ENCODE results near the gene THBS2. TPM values are rescaled to one million over a fixed set of nuclear protein-coding genes. Genes with fewer than 3 reads are reported as not detected.

THBS2 gene
- total and polyA plus RNA-seq, 4 donors: 5.5 to 35.4 (median 24.1) TPM

- Histone ChIP-seq H3K9me3 (ENCODE audit: control insufficient read depth in 4 of 4, insufficient read depth in 3 of 4, low read length in 3 of 4) (no peaks in the 10 kb centered on the region), H3K4me3 (no peak overlapping the region), H3K9ac (ENCODE audit: insufficient read depth in 1 of 2, low read length in 2 of 2) (no peak overlapping the region), H3K27ac (ENCODE audit: low read depth in 1 of 2, low read length in 1 of 2) (no peak overlapping the region), H3K27me3 (ENCODE audit: control insufficient read depth in 3 of 3, insufficient read depth in 3 of 3, low read length in 2 of 3) (no peaks in the 10 kb centered on the region), H3K4me1 (ENCODE audit: control insufficient read depth in 5 of 5, insufficient read depth in 5 of 5, low read length in 5 of 5) (peaks cover 0 to 5% (median 3%) of the 10 kb centered on the region in 5 donors), H3K36me3 (ENCODE audit: control insufficient read depth in 4 of 4, insufficient read depth in 4 of 4, low read length in 4 of 4) (no peaks in the 10 kb centered on the region)
- DNase-seq: no peak
- TF ChIP-seq CTCF (IDR thresholded peaks at IDR 0.05; ENCODE audit: control extremely low read depth, extremely low read depth): no peak
- ATAC-seq (ENCODE audit: insufficient read depth, low FRiP score): no peak
- WGBS, 2 donors: 77 to 78% methylated on average over 2 of the region's 2 CpGs
Observed at GRCh38 chr6:169194737-169195136, 58.9 kb downstream of the THBS2 start.

GRCh38 chr6:169190970-169191369 is 62.7 kb downstream of the THBS2 start:
- H3K27ac ChIP-seq (ENCODE audit: low read depth in 1 of 2, low read length in 1 of 2): peak overlapping the region in 1 of 2 donors; percentile 1
- no peak overlapping the region for H3K9ac ChIP-seq (ENCODE audit: insufficient read depth in 1 of 2, low read length in 2 of 2)
- no peaks in the 10 kb centered on the region for H3K36me3 ChIP-seq (ENCODE audit: control insufficient read depth in 4 of 4, insufficient read depth in 4 of 4, low read length in 4 of 4)
- H3K4me3 ChIP-seq: no peak overlapping the region
- H3K27me3 ChIP-seq (ENCODE audit: control insufficient read depth in 3 of 3, insufficient read depth in 3 of 3, low read length in 2 of 3): no peaks in the 10 kb centered on the region
- ATAC-seq (ENCODE audit: insufficient read depth, low FRiP score) (no peak), DNase-seq (no peak)
- TF ChIP-seq CTCF (IDR thresholded peaks at IDR 0.05; ENCODE audit: control extremely low read depth, extremely low read depth): no peak
- peaks cover 0 to 9% (median 3%) of the 10 kb centered on the region in 5 donors for H3K4me1 ChIP-seq (ENCODE audit: control insufficient read depth in 5 of 5, insufficient read depth in 5 of 5, low read length in 5 of 5)
- no peaks in the 10 kb centered on the region for H3K9me3 ChIP-seq (ENCODE audit: control insufficient read depth in 4 of 4, insufficient read depth in 3 of 4, low read length in 3 of 4)
- 85 to 93% methylated on average over 8 of the region's 8 CpGs for WGBS, 2 donors

GRCh38 chr6:169190144-169190584 is 63.5 kb downstream of the THBS2 start:
- peak; percentile 60 to 88 (median 80) for DNase-seq
- no peak for TF ChIP-seq CTCF (IDR thresholded peaks at IDR 0.05; ENCODE audit: control extremely low read depth, extremely low read depth)

GRCh38 chr6:169189686-169190085 is 64.0 kb downstream of the THBS2 start:
- Histone ChIP-seq H3K36me3 (ENCODE audit: control insufficient read depth in 4 of 4, insufficient read depth in 4 of 4, low read length in 4 of 4) (no peaks in the 10 kb centered on the region), H3K9ac (ENCODE audit: insufficient read depth in 1 of 2, low read length in 2 of 2) (no peak overlapping the region), H3K9me3 (ENCODE audit: control insufficient read depth in 4 of 4, insufficient read depth in 3 of 4, low read length in 3 of 4) (no peaks in the 10 kb centered on the region), H3K27ac (ENCODE audit: low read depth in 1 of 2, low read length in 1 of 2) (peak overlapping the region; percentile 30 to 68), H3K4me1 (ENCODE audit: control insufficient read depth in 5 of 5, insufficient read depth in 5 of 5, low read length in 5 of 5) (peaks cover 0 to 9% (median 3%) of the 10 kb centered on the region in 5 donors), H3K4me3 (no peak overlapping the region), H3K27me3 (ENCODE audit: control insufficient read depth in 3 of 3, insufficient read depth in 3 of 3, low read length in 2 of 3) (no peaks in the 10 kb centered on the region)
- WGBS, 2 donors: 60 to 85% methylated on average over 8 of the region's 8 CpGs
- no peak for TF ChIP-seq CTCF (IDR thresholded peaks at IDR 0.05; ENCODE audit: control extremely low read depth, extremely low read depth)
- DNase-seq (no peak), ATAC-seq (ENCODE audit: insufficient read depth, low FRiP score) (no peak)

More at GRCh38 chr6:169190144-169190584, 63.5 kb downstream of the THBS2 start:
- Histone ChIP-seq H3K4me1 (ENCODE audit: control insufficient read depth in 5 of 5, insufficient read depth in 5 of 5, low read length in 5 of 5) (peaks cover 0 to 9% (median 3%) of the 10 kb centered on the region in 5 donors), H3K9me3 (ENCODE audit: control insufficient read depth in 4 of 4, insufficient read depth in 3 of 4, low read length in 3 of 4) (no peaks in the 10 kb centered on the region), H3K36me3 (ENCODE audit: control insufficient read depth in 4 of 4, insufficient read depth in 4 of 4, low read length in 4 of 4) (no peaks in the 10 kb centered on the region), H3K27me3 (ENCODE audit: control insufficient read depth in 3 of 3, insufficient read depth in 3 of 3, low read length in 2 of 3) (no peaks in the 10 kb centered on the region), H3K9ac (ENCODE audit: insufficient read depth in 1 of 2, low read length in 2 of 2) (no peak overlapping the region), H3K4me3 (no peak overlapping the region), H3K27ac (ENCODE audit: low read depth in 1 of 2, low read length in 1 of 2) (peak overlapping the region; percentile 28 to 30)
- WGBS, 2 donors: 59 to 79% methylated on average over 8 of the region's 8 CpGs
- peak; percentile 78 for ATAC-seq (ENCODE audit: insufficient read depth, low FRiP score)

Data from lung (tissue), 12 donors.